H9 (cell line): ENCODE results near the gene SLC29A4. TPM values are rescaled to one million over a fixed set of nuclear protein-coding genes. Genes with fewer than 3 reads are reported as not detected.
A peak's percentile ranks its signal among the peaks of the same experiment; 100 is the strongest.

Experiments used
- DNase-seq: peaks from one replicate; pipeline ENCODE4 v3.0.0-alpha.2; 2017
- H2AFZ ChIP-seq: one replicate; pipeline ENCODE4 v1.6.1; 2013; ENCODE audit warnings: mild to moderate bottlenecking, low read length, control low read depth, moderate library complexity
- H2AK5ac ChIP-seq: 2 replicates; pipeline ENCODE4 v1.6.1; 2013; ENCODE audit warnings: low read length, control low read depth, mixed read lengths; ENCODE audit not compliant: insufficient read length
- H2BK120ac ChIP-seq: one replicate; pipeline ENCODE4 v1.6.1; 2013; ENCODE audit warnings: low read depth, mild to moderate bottlenecking, low read length, control low read depth, inconsistent platforms; ENCODE audit not compliant: poor library complexity, severe bottlenecking
- H2BK12ac ChIP-seq: 2 replicates; pipeline ENCODE4 v1.6.1; 2013; ENCODE audit warnings: low read length, control low read depth, mixed read lengths, low read depth; ENCODE audit not compliant: insufficient read length
- H2BK15ac ChIP-seq: 2 replicates; pipeline ENCODE4 v1.6.1; 2013; ENCODE audit warnings: low read depth, low read length, control low read depth
- H2BK20ac ChIP-seq: one replicate; pipeline ENCODE4 v1.6.1; 2013; ENCODE audit warnings: low read depth, mild to moderate bottlenecking, low read length, control low read depth, inconsistent platforms; ENCODE audit not compliant: poor library complexity, severe bottlenecking
- H2BK5ac ChIP-seq: 2 replicates; pipeline ENCODE4 v1.6.1; 2013; ENCODE audit warnings: low read length, control low read depth, mixed read lengths; ENCODE audit not compliant: insufficient read length
- H3K14ac ChIP-seq: 2 replicates; pipeline ENCODE4 v1.6.1; 2013; ENCODE audit warnings: low read length, control low read depth; ENCODE audit not compliant: insufficient read depth
- H3K18ac ChIP-seq: 2 replicates; pipeline ENCODE4 v1.6.1; 2013; ENCODE audit warnings: low read depth, mild to moderate bottlenecking, mixed read lengths, low read length, control low read depth; ENCODE audit not compliant: insufficient read length
- H3K23ac ChIP-seq: 2 replicates; pipeline ENCODE4 v1.6.1; 2013; ENCODE audit warnings: low read length, control low read depth, mixed read lengths, low read depth; ENCODE audit not compliant: insufficient read length
- H3K23me2 ChIP-seq: 2 replicates; pipeline ENCODE4 v1.6.1; 2013; ENCODE audit warnings: low read depth, mild to moderate bottlenecking, mixed read lengths, low read length, control low read depth; ENCODE audit not compliant: insufficient read length, poor library complexity, severe bottlenecking
- H3K27ac ChIP-seq: 2 replicates; pipeline ENCODE4 v1.5.1; 2013; ENCODE audit warnings: low read length, control low read depth, mixed read lengths, low read depth; ENCODE audit not compliant: insufficient read length
- H3K27me3 ChIP-seq: 2 replicates; pipeline ENCODE4 v1.6.1; 2013; ENCODE audit warnings: low read length, control low read depth, inconsistent platforms; ENCODE audit not compliant: insufficient read depth
- H3K4ac ChIP-seq: 2 replicates; pipeline ENCODE4 v1.6.1; 2013; ENCODE audit warnings: low read depth, mild to moderate bottlenecking, control low read depth, inconsistent platforms, low read length, moderate library complexity
- H3K4me1 ChIP-seq: 2 replicates; pipeline ENCODE4 v1.6.1; 2013; ENCODE audit warnings: low read length, control low read depth, inconsistent platforms; ENCODE audit not compliant: insufficient read depth
- H3K4me2 ChIP-seq: 2 replicates; pipeline ENCODE4 v1.6.1; 2013; ENCODE audit warnings: low read length, control low read depth, mixed read lengths; ENCODE audit not compliant: insufficient read length, insufficient read depth
- H3K56ac ChIP-seq: 2 replicates; pipeline ENCODE4 v1.6.1; 2013; ENCODE audit warnings: low read depth, mild to moderate bottlenecking, mixed read lengths, low read length, control low read depth; ENCODE audit not compliant: insufficient read length
- H3K79me1 ChIP-seq: 2 replicates; pipeline ENCODE4 v1.6.1; 2013; ENCODE audit warnings: low read depth, mild to moderate bottlenecking, moderate library complexity, low read length, control low read depth, inconsistent platforms; ENCODE audit not compliant: insufficient read depth, poor library complexity, severe bottlenecking
- H3K79me2 ChIP-seq: 2 replicates; pipeline ENCODE4 v1.6.1; 2013; ENCODE audit warnings: low read length, control low read depth, inconsistent platforms; ENCODE audit not compliant: insufficient read depth
- H3K9ac ChIP-seq: 2 replicates; pipeline ENCODE4 v1.6.1; 2013; ENCODE audit warnings: low read length, control low read depth, mixed read lengths; ENCODE audit not compliant: insufficient read length; ENCODE audit errors: extremely low read depth
- H3K9me3 ChIP-seq: one replicate; pipeline ENCODE4 v1.6.1; 2013; ENCODE audit warnings: low read depth, low read length, inconsistent platforms; ENCODE audit not compliant: control insufficient read depth
- H3T11ph ChIP-seq: one replicate; pipeline ENCODE4 v1.6.1; 2013; ENCODE audit warnings: mild to moderate bottlenecking, low read length, control low read depth, inconsistent platforms
- H4K20me1 ChIP-seq: one replicate; pipeline ENCODE4 v1.6.1; 2013; ENCODE audit not compliant: control insufficient read depth, insufficient read length, insufficient read depth
- H4K5ac ChIP-seq: 2 replicates; pipeline ENCODE4 v1.6.1; 2013; ENCODE audit warnings: low read depth, mild to moderate bottlenecking, mixed read lengths, low read length, control low read depth; ENCODE audit not compliant: insufficient read length
- H4K8ac ChIP-seq: replicated peaks from 2 replicates; pipeline ENCODE4 v1.6.1; 2013; ENCODE audit warnings: low read length, control low read depth, mixed read lengths, low read depth; ENCODE audit not compliant: insufficient read length
- H4K91ac ChIP-seq: 2 replicates; pipeline ENCODE4 v1.6.1; 2013; ENCODE audit warnings: low read depth, mild to moderate bottlenecking, moderate library complexity, mixed read lengths, low read length, control low read depth; ENCODE audit not compliant: insufficient read length
- H3K27ac Mint-ChIP-seq, 3 experiments: 2 replicates in 2 of 3; 3 replicates in 1 of 3; pipeline ENCODE4 v1.8.0; 2020 to 2021; ENCODE audit warnings: mixed read lengths in 3 of 3, mild to moderate bottlenecking in 1 of 3, moderate library complexity in 1 of 3
- H3K27me3 Mint-ChIP-seq: 2 replicates; pipeline ENCODE4 v1.8.0; 2021; ENCODE audit warnings: low read depth, mild to moderate bottlenecking, moderate library complexity, mixed read lengths
- H3K36me3 Mint-ChIP-seq, 3 experiments: 2 replicates in 2 of 3; 3 replicates in 1 of 3; pipeline ENCODE4 v1.8.0; 2020 to 2021; ENCODE audit warnings: low read depth in 3 of 3, mixed read lengths in 3 of 3; ENCODE audit not compliant: insufficient read depth in 1 of 3
- H3K4me1 Mint-ChIP-seq, 2 experiments: 2 replicates each; pipeline ENCODE4 v1.8.0; 2020; ENCODE audit warnings: mixed read lengths in 2 of 2
- H3K4me3 Mint-ChIP-seq, 2 experiments: 2 replicates in 1 of 2; 3 replicates in 1 of 2; pipeline ENCODE4 v1.8.0; 2020 to 2021; ENCODE audit warnings: mild to moderate bottlenecking in 2 of 2, mixed read lengths in 2 of 2, moderate library complexity in 1 of 2
- H3K9me3 Mint-ChIP-seq, 2 experiments: 2 replicates in 1 of 2; 3 replicates in 1 of 2; pipeline ENCODE4 v1.8.0; 2020; ENCODE audit warnings: mild to moderate bottlenecking in 2 of 2, mixed read lengths in 2 of 2, moderate library complexity in 1 of 2
- WGBS: extraction: QIAGEN DNeasy Blood & Tissue Kit; methylation state at CpG from one replicate; pipeline ENCODE4 v1.1.7; 2013; ENCODE audit warnings: missing lambda C conversion rate, low lambda C conversion rate, mixed read lengths; ENCODE audit not compliant: insufficient read length; ENCODE audit errors: extremely low coverage; 5-methylcytosine and 5-hydroxymethylcytosine counted together
- total RNA-seq: library from RNA; stranded (reverse); gene quantifications from 2 replicates; pipeline ENCODE4 v1.2.1, GENCODE V29; 2021
- TF ChIP-seq, protein P1 (sequence below): fragments of 200-600 bp; sonication (generic); conservative IDR thresholded peaks from 3 replicates; pipeline ENCODE4 v1.8.0; 2021; ENCODE audit warnings: antibody characterized with exemption, mild to moderate bottlenecking

Gene SLC29A4
- total RNA-seq, 1 experiment from 2014 or later: 12.4 TPM

DNA sequence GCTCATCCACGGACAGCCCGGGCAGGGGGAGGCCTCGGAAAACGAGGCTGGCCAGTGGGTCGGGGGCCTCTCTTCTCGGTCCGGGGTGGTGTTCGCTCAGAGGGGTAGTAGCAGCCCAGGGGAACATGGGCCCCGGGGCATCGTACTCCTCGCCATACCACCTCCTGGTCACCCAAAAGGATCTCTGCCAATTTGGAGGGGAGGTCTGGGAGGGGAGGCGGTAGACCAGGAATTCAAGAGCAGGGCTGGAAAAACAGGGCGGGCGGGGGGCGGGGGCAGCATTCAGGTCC lies 67.4 kb downstream of the SLC29A4 start:
- no peak overlapping the region for H3K18ac ChIP-seq
- no peak overlapping the region for H3K56ac ChIP-seq
- H2BK15ac ChIP-seq: no peak overlapping the region
- H3T11ph ChIP-seq: no peak overlapping the region
- no peaks in the 10 kb centered on the region for H4K20me1 ChIP-seq
- H2BK20ac ChIP-seq: no peak overlapping the region
- Mint-ChIP-seq H3K4me1 (peaks cover 32 to 47% of the 10 kb centered on the region in 2 experiments), H3K9me3 (peaks cover 0 to 15% of the 10 kb centered on the region in 2 experiments; a peak in 3 of 5 replicates), H3K4me3 (peak overlapping the region in 1 of 2 experiments; percentile 73; a peak in 3 of 5 replicates), H3K36me3 (peaks cover 2 to 11% (median 3%) of the 10 kb centered on the region in 3 experiments; a peak in 5 of 7 replicates), H3K27ac (no peak overlapping the region), H3K27me3 (peaks cover 43% of the 10 kb centered on the region)
- no peak overlapping the region for H2BK12ac ChIP-seq
- H3K4me1 ChIP-seq: 0 out of 2 replicates have a peak, but pooled peaks cover 2% of the 10 kb centered on the region
- H4K5ac ChIP-seq: no peak overlapping the region
- no peak overlapping the region for H2BK5ac ChIP-seq
- H4K8ac ChIP-seq: no peak overlapping the region
- no CpG with 5 or more reads among the region's 15 CpGs for WGBS
- no peak for DNase-seq
- H3K27me3 ChIP-seq: peaks cover 23% of the 10 kb centered on the region; the same call in 1 of the 2 replicates
- no peaks in the 10 kb centered on the region for H3K79me1 ChIP-seq
- no peaks in the 10 kb centered on the region for H3K23me2 ChIP-seq
- H3K9ac ChIP-seq: no peak overlapping the region
- no peak overlapping the region for H2BK120ac ChIP-seq
- no peak overlapping the region for H3K4ac ChIP-seq
- H3K4me2 ChIP-seq: peak overlapping the region; percentile 70
- no peak overlapping the region for H2AFZ ChIP-seq
- TF ChIP-seq, protein P1, sequence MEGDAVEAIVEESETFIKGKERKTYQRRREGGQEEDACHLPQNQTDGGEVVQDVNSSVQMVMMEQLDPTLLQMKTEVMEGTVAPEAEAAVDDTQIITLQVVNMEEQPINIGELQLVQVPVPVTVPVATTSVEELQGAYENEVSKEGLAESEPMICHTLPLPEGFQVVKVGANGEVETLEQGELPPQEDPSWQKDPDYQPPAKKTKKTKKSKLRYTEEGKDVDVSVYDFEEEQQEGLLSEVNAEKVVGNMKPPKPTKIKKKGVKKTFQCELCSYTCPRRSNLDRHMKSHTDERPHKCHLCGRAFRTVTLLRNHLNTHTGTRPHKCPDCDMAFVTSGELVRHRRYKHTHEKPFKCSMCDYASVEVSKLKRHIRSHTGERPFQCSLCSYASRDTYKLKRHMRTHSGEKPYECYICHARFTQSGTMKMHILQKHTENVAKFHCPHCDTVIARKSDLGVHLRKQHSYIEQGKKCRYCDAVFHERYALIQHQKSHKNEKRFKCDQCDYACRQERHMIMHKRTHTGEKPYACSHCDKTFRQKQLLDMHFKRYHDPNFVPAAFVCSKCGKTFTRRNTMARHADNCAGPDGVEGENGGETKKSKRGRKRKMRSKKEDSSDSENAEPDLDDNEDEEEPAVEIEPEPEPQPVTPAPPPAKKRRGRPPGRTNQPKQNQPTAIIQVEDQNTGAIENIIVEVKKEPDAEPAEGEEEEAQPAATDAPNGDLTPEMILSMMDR: no peak
- no peak overlapping the region for H3K14ac ChIP-seq
- H3K23ac ChIP-seq: no peak overlapping the region
- no peak overlapping the region for H3K27ac ChIP-seq
- no peak overlapping the region for H2AK5ac ChIP-seq
- H4K91ac ChIP-seq: no peak overlapping the region
- no peaks in the 10 kb centered on the region for H3K79me2 ChIP-seq
- H3K9me3 ChIP-seq: no peaks in the 10 kb centered on the region
